ENCODE measurements around the gene MORN4. TPM values are rescaled to one million over a fixed set of nuclear protein-coding genes. Genes with fewer than 3 reads are reported as not detected.

MORN4 gene
- total and polyA plus RNA-seq, 4 donors, result 4.1 to 16.1 (median 7.0) TPM

GRCh38 chr10:97571622-97572021 lies 61.7 kb downstream of the MORN4 start:
- peaks cover 0 to 19% (median 3%) of the 10 kb centered on the region in 4 donors for H3K36me3 ChIP-seq (ENCODE audit: control insufficient read depth in 4 of 4, insufficient read depth in 4 of 4, low read length in 4 of 4)
- no peak for DNase-seq
- peaks cover 0 to 14% (median 0%) of the 10 kb centered on the region in 5 donors for H3K4me1 ChIP-seq (ENCODE audit: control insufficient read depth in 5 of 5, insufficient read depth in 5 of 5, low read length in 5 of 5)
- peaks cover 0 to 4% (median 0%) of the 10 kb centered on the region in 4 donors for H3K9me3 ChIP-seq (ENCODE audit: control insufficient read depth in 4 of 4, insufficient read depth in 3 of 4, low read length in 3 of 4)
- peak overlapping the region; percentile 82 to 97 for H3K27ac ChIP-seq (ENCODE audit: low read depth in 1 of 2, low read length in 1 of 2)
- ATAC-seq (ENCODE audit: insufficient read depth, low FRiP score), result no peak
- H3K27me3 ChIP-seq (ENCODE audit: control insufficient read depth in 3 of 3, insufficient read depth in 3 of 3, low read length in 2 of 3), result no peaks in the 10 kb centered on the region
- 87 to 88% methylated on average over 3 of the region's 3 CpGs for WGBS, 2 donors
- H3K4me3 ChIP-seq, result no peak overlapping the region
- no peak for TF ChIP-seq CTCF (IDR thresholded peaks at IDR 0.05; ENCODE audit: control extremely low read depth, extremely low read depth)
- no peak overlapping the region for H3K9ac ChIP-seq (ENCODE audit: insufficient read depth in 1 of 2, low read length in 2 of 2)

GRCh38 chr10:97570789-97571471 lies 62.4 kb downstream of the MORN4 start:
- H3K27ac ChIP-seq (ENCODE audit: low read depth in 1 of 2, low read length in 1 of 2), result peak overlapping the region; percentile 75 to 97
- no peak overlapping the region for H3K9ac ChIP-seq (ENCODE audit: insufficient read depth in 1 of 2, low read length in 2 of 2)
- TF ChIP-seq CTCF (IDR thresholded peaks at IDR 0.05; ENCODE audit: control extremely low read depth, extremely low read depth), result no peak

GRCh38 chr10:97570146-97570788 lies 63.0 kb downstream of the MORN4 start:
- no peak for TF ChIP-seq CTCF (IDR thresholded peaks at IDR 0.05; ENCODE audit: control extremely low read depth, extremely low read depth)
- peaks cover 0 to 4% (median 0%) of the 10 kb centered on the region in 4 donors for H3K9me3 ChIP-seq (ENCODE audit: control insufficient read depth in 4 of 4, insufficient read depth in 3 of 4, low read length in 3 of 4)
- no peak overlapping the region for H3K4me3 ChIP-seq
- no peaks in the 10 kb centered on the region for H3K27me3 ChIP-seq (ENCODE audit: control insufficient read depth in 3 of 3, insufficient read depth in 3 of 3, low read length in 2 of 3)
- H3K9ac ChIP-seq (ENCODE audit: insufficient read depth in 1 of 2, low read length in 2 of 2), result no peak overlapping the region
- peaks cover 0 to 19% (median 3%) of the 10 kb centered on the region in 4 donors for H3K36me3 ChIP-seq (ENCODE audit: control insufficient read depth in 4 of 4, insufficient read depth in 4 of 4, low read length in 4 of 4)
- no peak for ATAC-seq (ENCODE audit: insufficient read depth, low FRiP score)
- peaks cover 0 to 12% (median 0%) of the 10 kb centered on the region in 5 donors for H3K4me1 ChIP-seq (ENCODE audit: control insufficient read depth in 5 of 5, insufficient read depth in 5 of 5, low read length in 5 of 5)
- no peak for DNase-seq
- WGBS, 2 donors, result 94 to 96% methylated on average over 30 to 33 of the region's 33 CpGs
- peak overlapping the region in 1 of 2 donors; percentile 75 for H3K27ac ChIP-seq (ENCODE audit: low read depth in 1 of 2, low read length in 1 of 2)

More at GRCh38 chr10:97570789-97571471, 62.4 kb downstream of the MORN4 start:
- Histone ChIP-seq H3K27me3 (ENCODE audit: control insufficient read depth in 3 of 3, insufficient read depth in 3 of 3, low read length in 2 of 3) (no peaks in the 10 kb centered on the region), H3K9me3 (ENCODE audit: control insufficient read depth in 4 of 4, insufficient read depth in 3 of 4, low read length in 3 of 4) (peaks cover 0 to 4% (median 0%) of the 10 kb centered on the region in 4 donors), H3K36me3 (ENCODE audit: control insufficient read depth in 4 of 4, insufficient read depth in 4 of 4, low read length in 4 of 4) (peaks cover 0 to 19% (median 3%) of the 10 kb centered on the region in 4 donors), H3K4me3 (no peak overlapping the region), H3K4me1 (ENCODE audit: control insufficient read depth in 5 of 5, insufficient read depth in 5 of 5, low read length in 5 of 5) (peaks cover 0 to 12% (median 0%) of the 10 kb centered on the region in 5 donors)
- no peak for DNase-seq
- WGBS, 2 donors, result 90 to 92% methylated on average over 5 of the region's 5 CpGs
- no peak for ATAC-seq (ENCODE audit: insufficient read depth, low FRiP score)

Measured in lung (tissue), 12 donors.